CD1c-positive myeloid dendritic cell (primary cell): ENCODE data around the gene SPATS1.
A peak's percentile ranks its signal among the peaks of the same experiment; 100 is the strongest.

Experiments
- DNase-seq: peaks from one replicate; pipeline ENCODE4 v3.0.0-alpha.2; 2016; ENCODE audit errors: extremely low spot score

The SPATS1 gene

DNA sequence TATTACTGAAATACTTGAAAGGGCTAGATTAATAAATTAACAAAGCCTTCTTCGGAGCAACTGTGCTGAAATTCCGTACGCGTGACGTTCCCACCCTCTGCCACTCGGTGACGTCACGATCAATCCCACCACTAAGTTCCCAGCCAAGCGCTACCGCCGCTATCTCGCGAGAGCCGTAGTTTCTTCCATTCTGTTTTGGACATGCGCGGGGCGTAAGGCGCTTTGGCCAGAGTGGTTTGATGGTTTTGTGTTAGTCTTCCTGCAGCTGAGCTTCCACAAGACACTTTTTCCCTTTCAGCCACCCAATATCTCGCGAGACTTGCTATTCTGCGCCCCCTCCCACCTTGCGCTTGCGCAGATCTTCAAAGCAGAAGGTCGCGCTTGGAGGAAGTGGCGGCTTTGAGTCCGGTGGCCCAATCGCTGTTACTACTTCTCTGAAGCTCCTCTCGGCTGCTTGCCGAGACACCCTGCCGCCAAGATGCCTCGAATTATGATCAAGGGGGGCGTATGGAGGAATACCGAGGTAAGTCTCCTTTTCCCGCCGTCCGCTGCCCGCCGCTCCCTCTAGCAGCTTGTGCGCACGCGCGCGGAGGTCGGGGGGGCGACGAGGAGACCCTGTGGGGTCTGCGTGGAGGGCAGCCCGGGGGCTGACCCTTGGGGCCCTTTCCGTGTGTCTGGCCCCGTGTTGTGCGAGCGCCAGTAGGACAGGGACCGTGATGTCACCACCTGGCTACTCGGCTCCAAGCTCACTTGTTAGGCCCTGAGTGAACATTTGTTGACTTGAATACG, 45.1 kb downstream of the SPATS1 start, which contains the start of gene CDC5L:
TSS of gene CDC5L (plus strand) at position 361 of the 789 bp plus-strand sequence. CDS start at position 479, 118 bp downstream.
- DNase-seq, result peak; percentile 97

DNA sequence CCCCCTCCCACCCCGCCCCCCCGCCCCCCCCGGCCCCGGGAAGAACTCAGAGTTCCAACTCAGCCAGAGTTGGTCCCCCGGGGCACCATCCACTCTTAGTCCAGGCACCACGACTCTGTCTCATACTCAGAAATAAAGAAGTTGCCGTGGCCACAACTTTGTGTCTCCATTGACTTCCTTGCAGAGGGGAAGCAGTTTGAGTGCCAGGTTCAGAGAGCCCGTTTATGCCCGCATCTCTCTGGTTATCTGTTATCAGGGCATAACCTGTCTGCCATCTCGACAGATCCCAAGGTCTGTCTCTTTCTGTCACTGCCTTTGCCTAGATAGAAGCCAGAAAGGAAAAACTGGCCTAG, 45.7 kb downstream of the SPATS1 start:
- DNase-seq, result peak; percentile 54

DNA sequence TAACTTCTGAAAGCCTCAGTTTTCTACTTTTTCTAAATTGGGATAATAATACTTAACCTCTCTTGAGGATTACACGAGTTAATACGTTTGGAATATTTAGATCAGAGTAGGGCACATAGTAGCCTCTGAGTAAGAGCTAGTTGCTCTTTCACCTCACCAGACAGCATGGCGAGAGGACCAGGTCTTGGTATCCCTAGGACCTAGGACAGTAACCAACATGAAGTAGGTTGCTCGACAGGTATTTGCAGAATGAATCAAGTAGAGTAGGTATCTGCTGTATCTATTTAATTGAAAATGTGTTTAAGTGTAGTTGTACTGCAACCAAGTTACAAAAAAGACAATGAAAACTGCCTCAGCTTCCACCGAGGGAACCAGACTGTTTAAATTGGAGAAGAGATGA, 46.4 kb downstream of the SPATS1 start:
- DNase-seq, result no peak

DNA sequence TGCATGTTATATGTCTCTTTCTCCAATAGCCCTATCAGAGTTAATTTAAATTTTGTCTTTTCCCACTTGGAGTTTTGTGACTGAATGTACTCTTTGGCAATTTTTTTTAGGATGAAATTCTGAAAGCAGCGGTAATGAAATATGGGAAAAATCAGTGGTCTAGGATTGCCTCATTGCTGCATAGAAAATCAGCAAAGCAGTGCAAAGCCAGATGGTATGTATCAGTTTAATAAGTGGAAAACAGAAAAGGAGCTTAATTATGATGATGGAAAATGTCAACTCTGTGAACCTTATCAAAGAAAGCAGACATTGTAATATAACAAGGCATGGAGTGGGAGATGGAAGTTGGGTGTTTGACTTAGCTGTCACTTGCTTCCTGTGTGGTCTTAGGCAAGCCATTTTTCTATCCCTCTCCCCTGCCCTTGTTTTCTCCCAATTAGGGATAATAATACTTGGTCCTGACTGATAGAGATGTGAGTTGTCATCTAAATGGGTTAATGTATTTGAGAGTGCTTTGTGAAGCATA, 47.8 kb downstream of the SPATS1 start:
- DNase-seq, result no peak
